Left ventricle myocardium inferior (tissue), 1 donor: ENCODE results near the gene PIEZO1. TPM values are rescaled to one million over a fixed set of nuclear protein-coding genes. Genes with fewer than 3 reads are reported as not detected.

ENCODE experiments used
- DNase-seq: peaks from one replicate; pipeline ENCODE4 v3.0.0-alpha.2; 2020
- H3K27ac ChIP-seq: fragments of 200-600 bp; replicated peaks from 2 replicates; pipeline ENCODE4 v1.8.0; 2021
- H3K27me3 ChIP-seq: fragments of 200-600 bp; 2 replicates; pipeline ENCODE4 v1.8.0; 2021; ENCODE audit warnings: low read depth
- H3K36me3 ChIP-seq: fragments of 200-600 bp; 2 replicates; pipeline ENCODE4 v1.8.0; 2021
- H3K4me1 ChIP-seq: fragments of 200-600 bp; 2 replicates; pipeline ENCODE4 v1.8.0; 2021
- H3K4me3 ChIP-seq: fragments of 200-600 bp; 2 replicates; pipeline ENCODE4 v1.8.0; 2021; ENCODE audit warnings: mild to moderate bottlenecking, moderate library complexity
- H3K9me3 ChIP-seq: fragments of 200-600 bp; replicated peaks from 2 replicates; pipeline ENCODE4 v1.8.0; 2021
- intact Hi-C: fragments of 100-400 bp; cut with micrococcal nuclease; formaldehyde crosslinking; loops from one replicate; pipeline ENCODE4 v1.11.0; 2022
- total RNA-seq: library from RNA; stranded (reverse); fragmentation: NEBNext Ultra II Directional; extraction: Animal tissue kit (Norgen Biotek cat#: 25700); gene quantifications from one replicate; pipeline ENCODE4 v1.2.1, GENCODE V29; 2021
- TF ChIP-seq, protein P1 (sequence below): fragments of 200-600 bp; IDR thresholded peaks from 2 replicates; pipeline ENCODE4 v1.8.0; 2021; ENCODE audit warnings: antibody characterized with exemption, mild to moderate bottlenecking, borderline replicate concordance
- donor health status: DM: no; HTN: yes; CAD: no; lungs with severe emphysema.

Gene PIEZO1
- total RNA-seq, 1 donor from 2014 or later: 17.1 TPM

DNA sequence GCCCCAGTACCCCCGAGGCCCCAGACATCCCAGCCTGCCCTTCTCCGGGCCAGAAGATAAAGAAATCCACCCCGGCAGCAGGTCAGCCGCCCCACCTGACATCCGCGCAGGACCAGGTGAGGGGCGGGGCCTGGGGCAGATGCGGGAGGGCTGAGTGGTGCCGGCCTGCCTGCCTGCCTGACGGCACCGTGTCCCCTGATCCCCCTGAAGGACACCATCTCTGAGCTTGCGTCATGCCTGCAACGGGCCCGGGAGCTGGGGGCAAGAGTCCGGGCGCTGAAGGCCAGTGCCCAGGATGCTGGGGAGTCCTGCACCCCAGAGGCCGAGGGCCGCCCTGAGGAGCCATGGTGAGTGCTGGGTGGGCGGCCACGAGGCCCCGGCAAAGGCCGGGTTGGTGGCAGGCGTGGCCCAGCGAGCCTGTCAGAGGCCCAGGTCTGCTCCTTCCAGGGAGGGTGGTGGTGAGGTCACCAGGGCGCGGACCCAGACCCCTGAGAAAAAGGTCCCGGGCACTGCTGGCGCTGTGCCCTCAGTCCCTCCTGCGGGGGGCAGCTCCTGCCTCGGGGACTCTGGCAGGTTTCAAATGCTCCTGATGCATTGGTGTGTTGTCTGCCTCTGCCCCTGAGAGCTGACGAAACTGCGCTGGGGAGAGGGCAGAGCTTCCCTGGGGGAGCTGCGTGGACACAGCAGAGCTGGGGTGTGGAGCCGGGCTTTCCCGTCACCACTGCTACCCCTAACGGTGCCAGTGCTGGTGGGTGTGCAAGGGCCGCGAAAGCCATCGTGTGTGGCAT, 19.7 kb upstream of the PIEZO1 start:
- peaks cover 30% of the 10 kb centered on the region for H3K4me1 ChIP-seq
- peak overlapping the region; percentile 73 for H3K4me3 ChIP-seq
- TF ChIP-seq, protein P1, sequence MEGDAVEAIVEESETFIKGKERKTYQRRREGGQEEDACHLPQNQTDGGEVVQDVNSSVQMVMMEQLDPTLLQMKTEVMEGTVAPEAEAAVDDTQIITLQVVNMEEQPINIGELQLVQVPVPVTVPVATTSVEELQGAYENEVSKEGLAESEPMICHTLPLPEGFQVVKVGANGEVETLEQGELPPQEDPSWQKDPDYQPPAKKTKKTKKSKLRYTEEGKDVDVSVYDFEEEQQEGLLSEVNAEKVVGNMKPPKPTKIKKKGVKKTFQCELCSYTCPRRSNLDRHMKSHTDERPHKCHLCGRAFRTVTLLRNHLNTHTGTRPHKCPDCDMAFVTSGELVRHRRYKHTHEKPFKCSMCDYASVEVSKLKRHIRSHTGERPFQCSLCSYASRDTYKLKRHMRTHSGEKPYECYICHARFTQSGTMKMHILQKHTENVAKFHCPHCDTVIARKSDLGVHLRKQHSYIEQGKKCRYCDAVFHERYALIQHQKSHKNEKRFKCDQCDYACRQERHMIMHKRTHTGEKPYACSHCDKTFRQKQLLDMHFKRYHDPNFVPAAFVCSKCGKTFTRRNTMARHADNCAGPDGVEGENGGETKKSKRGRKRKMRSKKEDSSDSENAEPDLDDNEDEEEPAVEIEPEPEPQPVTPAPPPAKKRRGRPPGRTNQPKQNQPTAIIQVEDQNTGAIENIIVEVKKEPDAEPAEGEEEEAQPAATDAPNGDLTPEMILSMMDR: no peak
- H3K9me3 ChIP-seq: no peaks in the 10 kb centered on the region
- H3K36me3 ChIP-seq: peaks cover 10% of the 10 kb centered on the region
- H3K27ac ChIP-seq: no peak overlapping the region
- intact Hi-C loops: no loop called here
- no peak for DNase-seq
- no peaks in the 10 kb centered on the region for H3K27me3 ChIP-seq

- TF ChIP-seq, protein P1: no peak
- peak overlapping the region; percentile 73 for H3K4me3 ChIP-seq
- no peak for DNase-seq
Observed at GRCh38 chr16:88804173-88804551, 19.1 kb upstream of the PIEZO1 start.

DNA sequence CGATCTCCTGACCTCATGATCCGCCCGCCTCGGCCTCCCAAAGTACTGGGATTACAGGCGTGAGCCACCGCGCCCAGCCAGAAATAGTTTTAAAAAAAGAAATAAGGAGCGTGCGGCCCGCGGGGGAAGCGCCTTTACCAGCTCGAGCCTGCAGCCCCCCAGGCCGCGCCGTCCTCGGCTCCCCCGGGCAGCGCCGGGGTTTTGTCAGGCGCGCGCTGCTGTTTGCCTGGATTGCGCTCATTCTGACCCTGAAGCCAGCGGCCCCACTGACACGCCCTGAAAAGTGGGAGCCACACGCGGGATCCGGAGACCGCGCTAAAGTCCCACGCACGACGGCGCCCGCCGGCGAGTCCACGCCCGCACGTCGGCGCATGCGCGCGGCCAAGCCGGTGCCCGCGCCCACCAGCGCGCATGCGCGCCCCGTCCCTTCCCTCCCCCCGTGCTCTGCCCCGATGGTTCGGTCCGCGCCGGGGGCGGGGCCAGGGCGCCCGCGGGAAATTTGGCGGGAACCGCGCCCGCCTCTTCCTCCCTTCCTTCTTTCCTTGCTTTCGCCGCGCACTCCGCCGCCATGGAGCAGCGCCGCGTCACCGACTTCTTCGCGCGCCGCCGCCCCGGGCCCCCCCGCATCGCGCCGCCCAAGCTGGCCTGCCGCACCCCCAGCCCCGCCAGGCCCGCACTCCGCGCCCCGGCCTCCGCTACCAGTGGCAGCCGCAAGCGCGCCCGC, 18.4 kb upstream of the PIEZO1 start, which contains the start of gene CDT1:
TSS of gene CDT1 (plus strand) at position 526 of the 724 bp plus-strand sequence. CDS start at position 569, 43 bp downstream.
- H3K4me1 ChIP-seq: peaks cover 25% of the 10 kb centered on the region
- H3K27ac ChIP-seq: peak within 1 kb of the TSS; percentile 73
- intact Hi-C loops: no loop called here

More at GRCh38 chr16:88804173-88804551, 19.1 kb upstream of the PIEZO1 start:
- intact Hi-C loops: no loop called here
- Histone ChIP-seq H3K36me3 (peaks cover 5% of the 10 kb centered on the region), H3K27me3 (no peaks in the 10 kb centered on the region), H3K4me1 (peaks cover 25% of the 10 kb centered on the region), H3K27ac (no peak overlapping the region), H3K9me3 (no peaks in the 10 kb centered on the region)

GRCh38 chr16:88800277-88800592, 15.2 kb upstream of the PIEZO1 start:
- TF ChIP-seq, protein P1: no peak
- Histone ChIP-seq H3K4me3 (no peak overlapping the region), H3K36me3 (no peaks in the 10 kb centered on the region), H3K4me1 (peaks cover 25% of the 10 kb centered on the region), H3K27me3 (no peaks in the 10 kb centered on the region), H3K27ac (no peak overlapping the region), H3K9me3 (no peaks in the 10 kb centered on the region)
- intact Hi-C loops: no loop called here
- no peak for DNase-seq

More for the DNA sequence above, 18.4 kb upstream of the PIEZO1 start, which contains the start of gene CDT1:
- TF ChIP-seq, protein P1: no peak
- DNase-seq: peak; percentile 79
- no peaks in the 10 kb centered on the region for H3K9me3 ChIP-seq
- no peaks in the 10 kb centered on the region for H3K36me3 ChIP-seq
- H3K27me3 ChIP-seq: no peaks in the 10 kb centered on the region
- peak within 1 kb of the TSS; percentile 73 for H3K4me3 ChIP-seq

DNA sequence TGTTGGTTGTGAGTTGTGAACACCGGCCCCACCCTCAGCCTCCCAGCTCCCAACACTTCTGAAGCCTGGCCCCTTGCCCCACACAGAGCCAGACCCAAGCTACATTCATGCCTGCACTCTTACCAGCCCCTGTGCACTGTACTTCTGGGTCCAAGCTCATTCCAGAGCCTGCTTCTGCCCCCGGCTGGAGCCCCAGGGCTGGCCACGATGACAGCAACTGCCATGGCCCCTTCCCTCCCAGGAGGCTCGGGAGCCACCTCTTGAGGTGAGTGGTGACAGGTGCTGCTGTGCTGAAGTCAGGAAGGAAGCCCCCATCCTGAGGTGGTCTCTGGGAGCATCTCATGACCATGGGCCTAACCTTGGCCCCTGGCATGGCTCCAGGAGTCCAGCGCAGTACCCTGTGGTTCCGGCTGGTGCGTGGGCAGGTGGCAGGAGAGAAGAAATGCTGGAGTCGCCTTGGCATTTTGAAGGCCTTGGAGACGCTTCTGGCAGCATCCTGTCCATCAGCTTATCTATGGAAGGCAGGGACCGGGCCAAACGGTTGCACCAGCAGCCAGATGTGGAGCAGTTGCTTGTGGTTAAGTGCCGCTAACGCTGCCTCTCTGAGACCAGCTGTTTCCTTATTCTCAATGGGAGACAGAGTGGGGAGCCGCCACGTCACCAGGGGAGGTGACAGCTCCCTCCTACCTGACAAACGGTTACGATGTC, 14.7 kb upstream of the PIEZO1 start:
- H3K4me3 ChIP-seq: no peak overlapping the region
- H3K27me3 ChIP-seq: peaks cover 5% of the 10 kb centered on the region
- H3K4me1 ChIP-seq: peaks cover 22% of the 10 kb centered on the region
- no peaks in the 10 kb centered on the region for H3K9me3 ChIP-seq
- H3K36me3 ChIP-seq: no peaks in the 10 kb centered on the region
- TF ChIP-seq, protein P1: no peak
- intact Hi-C loops: no loop called here
- no peak overlapping the region for H3K27ac ChIP-seq
- DNase-seq: no peak
